ENCODE data around the gene THSD7B.
A peak's percentile ranks its signal among the peaks of the same experiment; 100 is the strongest.

Gene THSD7B

GRCh38 chr2:137208431-137208891 lies 443.1 kb downstream of the THSD7B start:
- no peak overlapping the region for H3K4me3 Mint-ChIP-seq
- H3K4me1 Mint-ChIP-seq, result no peaks in the 10 kb centered on the region
- ATAC-seq (replicated peaks), result no peak
- no peaks in the 10 kb centered on the region for H3K27me3 Mint-ChIP-seq
- H3K27ac Mint-ChIP-seq, result no peak overlapping the region
- no peak for DNase-seq
- peaks cover 0 to 2% of the 10 kb centered on the region in 2 donors for H3K9me3 Mint-ChIP-seq
- H3K36me3 Mint-ChIP-seq, result no peaks in the 10 kb centered on the region

DNA sequence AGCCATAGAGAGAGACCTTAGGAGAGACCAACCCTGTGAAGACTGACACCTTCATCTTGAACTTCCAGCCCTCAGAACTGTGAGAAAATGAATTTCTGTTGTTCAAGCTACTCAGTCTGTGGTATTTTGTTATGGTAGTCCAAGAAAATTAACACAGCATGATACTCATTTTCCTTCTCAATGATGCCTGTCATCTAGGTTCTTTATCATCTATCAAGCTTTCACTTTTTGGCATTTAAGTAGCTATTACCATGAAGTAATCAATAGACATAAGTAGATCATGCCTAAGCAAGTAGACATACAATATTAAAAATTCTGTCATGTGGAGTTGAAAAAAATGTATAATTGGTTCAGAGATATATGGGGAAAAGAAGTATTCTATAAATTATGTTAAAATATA lies 444.7 kb downstream of the THSD7B start:
- Mint-ChIP-seq H3K4me3 (no peak overlapping the region), H3K4me1 (no peaks in the 10 kb centered on the region), H3K27me3 (no peaks in the 10 kb centered on the region), H3K27ac (no peak overlapping the region), H3K36me3 (no peaks in the 10 kb centered on the region), H3K9me3 (peaks cover 0 to 2% of the 10 kb centered on the region in 2 donors)
- ATAC-seq (replicated peaks) (no peak), DNase-seq (no peak)

DNA sequence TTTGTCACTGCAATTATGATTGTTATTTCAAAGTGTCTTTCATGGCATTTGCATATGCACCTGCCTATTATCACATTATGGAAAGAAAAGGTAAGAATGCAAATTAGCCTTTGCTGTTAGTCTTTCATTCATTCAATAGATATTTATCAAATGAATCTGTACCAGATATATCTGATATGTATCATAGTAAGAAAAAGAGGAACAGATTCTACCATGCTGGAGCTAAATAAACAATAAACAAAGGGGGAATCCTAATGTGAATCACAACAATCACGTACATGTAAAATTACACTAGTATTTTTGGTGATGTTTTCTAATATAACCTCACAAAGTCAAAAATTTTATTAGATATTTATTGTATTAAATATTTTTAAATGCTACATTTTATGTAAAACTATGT lies 446.4 kb downstream of the THSD7B start:
- no peaks in the 10 kb centered on the region for H3K27me3 Mint-ChIP-seq
- no peaks in the 10 kb centered on the region for H3K36me3 Mint-ChIP-seq
- no peak overlapping the region for H3K4me3 Mint-ChIP-seq
- no peak for DNase-seq
- ATAC-seq (replicated peaks), result no peak
- no peak overlapping the region for H3K27ac Mint-ChIP-seq
- H3K9me3 Mint-ChIP-seq, result no peaks in the 10 kb centered on the region
- no peaks in the 10 kb centered on the region for H3K4me1 Mint-ChIP-seq

DNA sequence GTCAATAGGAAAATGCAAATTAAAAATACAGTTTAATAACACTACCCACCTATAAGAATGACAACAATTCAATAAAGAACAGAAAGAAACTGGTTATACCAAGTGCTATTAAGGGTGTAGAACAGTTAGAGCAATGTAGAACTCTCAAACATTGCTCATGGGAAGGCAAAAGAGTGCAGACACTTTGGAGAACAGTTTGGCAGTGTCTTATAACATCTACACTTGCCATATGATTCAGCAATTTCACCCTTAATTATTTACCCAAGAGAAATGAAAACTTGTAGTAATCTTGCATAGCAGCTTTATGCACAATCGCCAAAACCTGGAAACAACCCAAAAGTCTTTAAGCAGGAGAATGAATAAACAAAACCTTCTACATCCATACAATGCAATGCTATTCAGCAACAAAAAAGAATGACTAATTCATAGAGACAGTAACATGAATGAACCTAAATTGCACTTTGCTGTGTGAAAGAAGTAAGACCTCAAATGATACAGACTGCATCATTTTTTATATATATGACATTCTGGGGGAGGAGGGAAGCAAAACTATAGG lies 455.2 kb downstream of the THSD7B start:
- no peak for ATAC-seq (replicated peaks)

GRCh38 chr2:137221797-137222492 lies 456.6 kb downstream of the THSD7B start:
- no peaks in the 10 kb centered on the region for H3K36me3 Mint-ChIP-seq
- peaks cover 0 to 9% of the 10 kb centered on the region in 2 donors for H3K9me3 Mint-ChIP-seq
- peak; percentile 60 to 71 for ATAC-seq (replicated peaks)
- peaks cover 0 to 8% of the 10 kb centered on the region in 2 donors for H3K4me1 Mint-ChIP-seq
- no peak for DNase-seq
- no peak overlapping the region for H3K4me3 Mint-ChIP-seq
- peaks cover 0 to 4% of the 10 kb centered on the region in 2 donors for H3K27me3 Mint-ChIP-seq
- no peak overlapping the region for H3K27ac Mint-ChIP-seq

More for the DNA sequence above, 455.2 kb downstream of the THSD7B start:
- no peak for DNase-seq
- H3K27me3 Mint-ChIP-seq, result peaks cover 0 to 4% of the 10 kb centered on the region in 2 donors
- peaks cover 0 to 8% of the 10 kb centered on the region in 2 donors for H3K4me1 Mint-ChIP-seq
- H3K36me3 Mint-ChIP-seq, result no peaks in the 10 kb centered on the region
- H3K9me3 Mint-ChIP-seq, result peaks cover 0 to 9% of the 10 kb centered on the region in 2 donors
- no peak overlapping the region for H3K4me3 Mint-ChIP-seq
- no peak overlapping the region for H3K27ac Mint-ChIP-seq

- Mint-ChIP-seq H3K36me3 (no peaks in the 10 kb centered on the region), H3K4me1 (peaks cover 0 to 8% of the 10 kb centered on the region in 2 donors), H3K27me3 (peaks cover 0 to 4% of the 10 kb centered on the region in 2 donors), H3K4me3 (no peak overlapping the region), H3K9me3 (peaks cover 0 to 9% of the 10 kb centered on the region in 2 donors), H3K27ac (no peak overlapping the region)
- ATAC-seq (replicated peaks), result no peak
- no peak for DNase-seq
These were observed 458.4 kb downstream of the THSD7B start for GRCh38 chr2:137223722-137224121.

GRCh38 chr2:137228566-137228965 lies 463.2 kb downstream of the THSD7B start:
- H3K9me3 Mint-ChIP-seq, result peaks cover 0 to 4% of the 10 kb centered on the region in 2 donors
- H3K4me3 Mint-ChIP-seq, result no peak overlapping the region
- DNase-seq (no peak), ATAC-seq (replicated peaks) (no peak)
- no peaks in the 10 kb centered on the region for H3K27me3 Mint-ChIP-seq
- H3K27ac Mint-ChIP-seq, result no peak overlapping the region
- H3K4me1 Mint-ChIP-seq, result no peaks in the 10 kb centered on the region
- H3K36me3 Mint-ChIP-seq, result no peaks in the 10 kb centered on the region

GRCh38 chr2:137229834-137230233 lies 464.5 kb downstream of the THSD7B start:
- Mint-ChIP-seq H3K4me1 (no peaks in the 10 kb centered on the region), H3K27ac (no peak overlapping the region), H3K9me3 (no peaks in the 10 kb centered on the region), H3K4me3 (no peak overlapping the region), H3K27me3 (no peaks in the 10 kb centered on the region), H3K36me3 (no peaks in the 10 kb centered on the region)
- no peak for DNase-seq
- no peak for ATAC-seq (replicated peaks)

DNA sequence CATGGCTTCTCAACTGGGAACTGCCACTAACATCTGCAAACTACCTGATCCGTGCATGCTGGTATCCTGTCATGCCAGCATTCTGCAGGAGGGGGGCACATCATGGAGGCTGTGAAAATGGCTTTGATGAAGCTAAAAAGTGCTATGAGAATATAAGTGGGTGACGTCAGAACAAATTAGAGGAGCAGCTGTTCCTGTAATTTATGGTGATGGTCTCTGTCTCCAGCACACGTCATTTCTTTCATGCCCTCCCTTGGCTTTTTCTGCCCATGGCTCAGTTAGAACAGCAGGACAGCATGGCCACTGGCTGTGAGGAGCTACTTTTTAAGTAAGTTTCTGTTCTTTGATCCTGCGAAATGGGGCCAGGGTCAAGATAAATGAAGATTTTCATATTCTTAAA lies 466.3 kb downstream of the THSD7B start:
- ATAC-seq (replicated peaks) (no peak), DNase-seq (no peak)
- Mint-ChIP-seq H3K36me3 (no peaks in the 10 kb centered on the region), H3K9me3 (no peaks in the 10 kb centered on the region), H3K4me3 (no peak overlapping the region), H3K4me1 (no peaks in the 10 kb centered on the region), H3K27ac (no peak overlapping the region), H3K27me3 (no peaks in the 10 kb centered on the region)

DNA sequence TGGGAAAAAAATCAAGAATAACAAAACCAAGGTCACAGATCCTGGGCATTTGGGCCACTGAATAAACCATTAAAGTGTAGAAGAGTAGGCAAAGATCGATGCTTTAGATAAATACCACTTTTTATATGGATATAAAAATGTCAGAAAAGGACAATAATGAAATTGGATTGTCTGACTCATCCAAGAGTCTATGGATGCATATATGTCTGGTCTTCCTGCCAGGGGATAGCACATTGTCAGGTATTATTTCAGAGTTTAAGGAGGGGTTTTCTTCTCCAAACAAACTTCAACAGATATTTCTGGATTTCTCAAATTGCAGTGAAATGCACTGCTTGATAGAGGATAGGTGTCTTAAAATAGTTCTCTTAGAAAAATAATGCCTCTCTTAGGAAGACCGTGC lies 466.7 kb downstream of the THSD7B start:
- no peaks in the 10 kb centered on the region for H3K9me3 Mint-ChIP-seq
- no peak overlapping the region for H3K27ac Mint-ChIP-seq
- no peaks in the 10 kb centered on the region for H3K27me3 Mint-ChIP-seq
- H3K36me3 Mint-ChIP-seq, result no peaks in the 10 kb centered on the region
- DNase-seq, result no peak
- no peak for ATAC-seq (replicated peaks)
- H3K4me3 Mint-ChIP-seq, result no peak overlapping the region
- H3K4me1 Mint-ChIP-seq, result no peaks in the 10 kb centered on the region

GRCh38 chr2:137233091-137233490 lies 467.7 kb downstream of the THSD7B start:
- no peak for DNase-seq
- Mint-ChIP-seq H3K27me3 (no peaks in the 10 kb centered on the region), H3K4me3 (no peak overlapping the region), H3K27ac (no peak overlapping the region), H3K36me3 (no peaks in the 10 kb centered on the region), H3K9me3 (no peaks in the 10 kb centered on the region), H3K4me1 (no peaks in the 10 kb centered on the region)
- ATAC-seq (replicated peaks), result no peak

GRCh38 chr2:137237055-137237454 lies 471.7 kb downstream of the THSD7B start:
- no peaks in the 10 kb centered on the region for H3K36me3 Mint-ChIP-seq
- H3K9me3 Mint-ChIP-seq, result peaks cover 0 to 4% of the 10 kb centered on the region in 2 donors
- ATAC-seq (replicated peaks), result no peak
- H3K4me3 Mint-ChIP-seq, result no peak overlapping the region
- DNase-seq, result no peak
- H3K27me3 Mint-ChIP-seq, result no peaks in the 10 kb centered on the region
- no peaks in the 10 kb centered on the region for H3K4me1 Mint-ChIP-seq
- H3K27ac Mint-ChIP-seq, result no peak overlapping the region

GRCh38 chr2:137238065-137238464 lies 472.7 kb downstream of the THSD7B start:
- Mint-ChIP-seq H3K27ac (no peak overlapping the region), H3K36me3 (no peaks in the 10 kb centered on the region), H3K9me3 (peaks cover 0 to 4% of the 10 kb centered on the region in 2 donors), H3K27me3 (no peaks in the 10 kb centered on the region), H3K4me1 (no peaks in the 10 kb centered on the region), H3K4me3 (no peak overlapping the region)
- no peak for DNase-seq
- ATAC-seq (replicated peaks), result no peak

DNA sequence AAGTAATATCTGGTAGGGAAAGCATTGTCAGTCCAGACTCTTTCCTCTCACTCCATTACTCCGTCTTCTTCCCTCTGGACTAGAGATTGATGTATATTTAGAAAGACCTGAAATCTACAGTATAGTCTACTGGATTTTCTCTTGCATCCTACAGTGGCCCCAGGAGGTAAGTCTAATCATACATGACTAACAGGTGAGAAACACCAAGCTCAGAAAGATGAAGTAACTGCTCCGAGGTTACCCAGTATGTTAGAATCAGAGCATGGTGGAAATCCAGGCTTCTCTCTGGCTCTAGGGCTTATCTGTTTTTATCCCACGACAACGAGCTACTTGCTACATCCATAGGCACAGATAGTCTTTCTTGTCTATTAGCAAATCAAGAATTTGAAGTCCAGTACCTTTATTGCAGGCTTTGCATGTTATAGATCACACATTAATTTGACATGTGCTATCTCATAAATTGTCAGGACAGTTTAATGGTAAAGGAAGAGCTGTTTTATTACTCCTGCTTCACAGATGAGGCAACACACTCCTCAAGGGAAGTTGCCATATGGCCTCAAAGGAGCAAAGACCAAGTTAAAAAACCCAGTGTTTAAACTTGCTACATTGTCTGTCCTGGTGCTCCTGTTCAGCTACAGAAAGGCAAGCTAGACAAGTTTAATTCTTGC lies 484.3 kb downstream of the THSD7B start:
- H3K4me1 Mint-ChIP-seq, result no peaks in the 10 kb centered on the region
- H3K36me3 Mint-ChIP-seq, result no peaks in the 10 kb centered on the region
- no peaks in the 10 kb centered on the region for H3K27me3 Mint-ChIP-seq
- H3K9me3 Mint-ChIP-seq, result no peaks in the 10 kb centered on the region
- H3K27ac Mint-ChIP-seq, result no peak overlapping the region
- DNase-seq (no peak), ATAC-seq (replicated peaks) (no peak)
- H3K4me3 Mint-ChIP-seq, result no peak overlapping the region

DNA sequence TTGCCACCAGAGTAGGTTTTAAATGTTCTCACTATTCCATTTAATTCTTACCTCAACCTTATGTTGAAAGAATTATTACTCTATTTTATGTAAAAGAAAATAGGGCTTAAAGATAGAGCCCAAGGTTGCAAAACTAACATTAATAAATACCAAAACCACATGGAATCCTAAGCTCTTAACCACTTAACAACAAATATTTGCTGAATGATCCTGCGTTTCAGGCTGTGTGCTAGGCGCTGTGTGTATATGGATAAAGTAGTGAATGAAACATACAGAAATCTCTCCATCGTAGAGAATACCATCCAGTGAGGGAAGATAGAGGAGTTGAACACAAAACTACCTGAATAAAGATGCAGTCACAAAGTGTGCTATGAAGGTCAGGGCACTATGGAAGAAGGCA lies 485.1 kb downstream of the THSD7B start:
- Mint-ChIP-seq H3K4me1 (no peaks in the 10 kb centered on the region), H3K27me3 (no peaks in the 10 kb centered on the region), H3K36me3 (no peaks in the 10 kb centered on the region), H3K27ac (no peak overlapping the region), H3K9me3 (no peaks in the 10 kb centered on the region), H3K4me3 (no peak overlapping the region)
- ATAC-seq (replicated peaks) (no peak), DNase-seq (no peak)
